ENCODE results near the gene DRICH1.
"Not testable (repeated sequence)": the region's sequence is repeated elsewhere in the genome, so short reads cannot be mapped to it uniquely, and the experiment has no call there.

DNA sequence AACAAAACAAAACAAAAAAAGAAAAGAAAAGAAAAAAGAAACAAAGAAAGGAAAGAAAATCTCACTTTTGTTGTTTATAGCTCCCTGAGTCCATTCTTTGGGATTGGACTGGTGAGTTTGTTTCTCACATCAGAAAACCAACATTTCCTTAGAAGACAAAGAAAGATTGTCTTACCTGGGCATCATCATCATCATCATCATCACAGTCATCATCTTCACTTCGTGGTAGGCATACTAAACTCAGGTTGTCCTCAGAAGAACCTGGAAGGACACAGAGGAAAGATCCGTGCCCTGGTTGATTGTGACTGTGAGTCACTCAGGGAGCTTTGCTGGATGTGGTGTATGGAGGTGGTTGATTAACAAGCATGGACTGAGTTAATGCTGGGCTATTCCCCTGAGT lies 10.2 kb downstream of the DRICH1 start:
- TF ChIP-seq, protein P1, sequence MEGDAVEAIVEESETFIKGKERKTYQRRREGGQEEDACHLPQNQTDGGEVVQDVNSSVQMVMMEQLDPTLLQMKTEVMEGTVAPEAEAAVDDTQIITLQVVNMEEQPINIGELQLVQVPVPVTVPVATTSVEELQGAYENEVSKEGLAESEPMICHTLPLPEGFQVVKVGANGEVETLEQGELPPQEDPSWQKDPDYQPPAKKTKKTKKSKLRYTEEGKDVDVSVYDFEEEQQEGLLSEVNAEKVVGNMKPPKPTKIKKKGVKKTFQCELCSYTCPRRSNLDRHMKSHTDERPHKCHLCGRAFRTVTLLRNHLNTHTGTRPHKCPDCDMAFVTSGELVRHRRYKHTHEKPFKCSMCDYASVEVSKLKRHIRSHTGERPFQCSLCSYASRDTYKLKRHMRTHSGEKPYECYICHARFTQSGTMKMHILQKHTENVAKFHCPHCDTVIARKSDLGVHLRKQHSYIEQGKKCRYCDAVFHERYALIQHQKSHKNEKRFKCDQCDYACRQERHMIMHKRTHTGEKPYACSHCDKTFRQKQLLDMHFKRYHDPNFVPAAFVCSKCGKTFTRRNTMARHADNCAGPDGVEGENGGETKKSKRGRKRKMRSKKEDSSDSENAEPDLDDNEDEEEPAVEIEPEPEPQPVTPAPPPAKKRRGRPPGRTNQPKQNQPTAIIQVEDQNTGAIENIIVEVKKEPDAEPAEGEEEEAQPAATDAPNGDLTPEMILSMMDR (IDR thresholded peaks at IDR 0.05) = not testable (repeated sequence)
- not testable (repeated sequence) for TF ChIP-seq POLR2A (IDR thresholded peaks at IDR 0.05)
